22Rv1 (cell line): Measurements from ENCODE around the gene ASCC2.

Source experiments
- ZFX ChIP-seq: fragments of 450-650 bp; IDR thresholded peaks from 2 replicates; pipeline ENCODE4 v1.6.1; 2017; ENCODE audit warnings: antibody characterized with exemption, borderline replicate concordance
- TF ChIP-seq, protein P1 (sequence below): fragments of 450-650 bp; IDR thresholded peaks from 2 replicates; pipeline ENCODE4 v1.5.1; 2017; ENCODE audit warnings: mild to moderate bottlenecking

DNA sequence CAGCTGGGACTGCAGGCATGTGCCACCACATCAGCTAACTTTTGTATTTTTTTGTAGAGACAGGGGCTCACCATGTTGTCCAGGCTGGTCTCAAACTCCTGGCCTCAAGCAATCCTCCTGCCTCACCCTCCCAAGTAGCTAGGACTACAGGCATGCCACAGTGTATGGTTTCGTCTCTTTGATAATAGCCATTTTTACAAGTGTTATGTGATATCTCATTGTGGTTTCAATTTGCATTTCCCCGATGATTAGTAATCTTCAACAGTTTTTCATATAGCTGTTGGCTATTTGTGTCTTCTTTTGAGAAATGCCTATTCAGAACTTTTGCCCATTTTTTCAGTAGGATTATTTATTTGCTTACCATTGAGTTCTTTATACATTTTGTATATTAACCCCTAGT, 35.9 kb upstream of the ASCC2 start:
- TF ChIP-seq, protein P1, sequence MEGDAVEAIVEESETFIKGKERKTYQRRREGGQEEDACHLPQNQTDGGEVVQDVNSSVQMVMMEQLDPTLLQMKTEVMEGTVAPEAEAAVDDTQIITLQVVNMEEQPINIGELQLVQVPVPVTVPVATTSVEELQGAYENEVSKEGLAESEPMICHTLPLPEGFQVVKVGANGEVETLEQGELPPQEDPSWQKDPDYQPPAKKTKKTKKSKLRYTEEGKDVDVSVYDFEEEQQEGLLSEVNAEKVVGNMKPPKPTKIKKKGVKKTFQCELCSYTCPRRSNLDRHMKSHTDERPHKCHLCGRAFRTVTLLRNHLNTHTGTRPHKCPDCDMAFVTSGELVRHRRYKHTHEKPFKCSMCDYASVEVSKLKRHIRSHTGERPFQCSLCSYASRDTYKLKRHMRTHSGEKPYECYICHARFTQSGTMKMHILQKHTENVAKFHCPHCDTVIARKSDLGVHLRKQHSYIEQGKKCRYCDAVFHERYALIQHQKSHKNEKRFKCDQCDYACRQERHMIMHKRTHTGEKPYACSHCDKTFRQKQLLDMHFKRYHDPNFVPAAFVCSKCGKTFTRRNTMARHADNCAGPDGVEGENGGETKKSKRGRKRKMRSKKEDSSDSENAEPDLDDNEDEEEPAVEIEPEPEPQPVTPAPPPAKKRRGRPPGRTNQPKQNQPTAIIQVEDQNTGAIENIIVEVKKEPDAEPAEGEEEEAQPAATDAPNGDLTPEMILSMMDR: no peak
- no peak for TF ChIP-seq ZFX
